ENCODE results near the gene GGA2.
"Not testable (repeated sequence)": the region's sequence is repeated elsewhere in the genome, so short reads cannot be mapped to it uniquely, and the experiment has no call there.

The GGA2 gene

DNA sequence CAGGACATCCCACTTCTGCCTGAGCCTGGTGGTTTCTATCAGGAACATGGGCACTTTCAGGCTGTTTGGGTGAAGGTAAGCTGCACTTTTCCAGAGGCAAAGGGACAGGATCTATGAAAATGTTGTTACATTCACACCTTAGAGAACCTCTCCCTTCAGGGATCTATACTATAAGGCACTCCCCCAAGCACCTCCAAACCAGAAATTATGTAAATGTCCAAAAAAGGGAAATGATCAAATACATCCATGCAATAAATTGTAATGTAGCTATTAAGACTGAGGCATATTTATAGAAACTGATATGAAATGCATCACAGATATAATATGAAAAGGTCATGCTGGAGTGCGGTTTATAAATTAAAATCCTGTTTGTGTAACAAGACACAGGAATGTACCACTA lies 34.0 kb downstream of the GGA2 start:
- DNase-seq (ENCODE audit: low spot score), result no peak

DNA sequence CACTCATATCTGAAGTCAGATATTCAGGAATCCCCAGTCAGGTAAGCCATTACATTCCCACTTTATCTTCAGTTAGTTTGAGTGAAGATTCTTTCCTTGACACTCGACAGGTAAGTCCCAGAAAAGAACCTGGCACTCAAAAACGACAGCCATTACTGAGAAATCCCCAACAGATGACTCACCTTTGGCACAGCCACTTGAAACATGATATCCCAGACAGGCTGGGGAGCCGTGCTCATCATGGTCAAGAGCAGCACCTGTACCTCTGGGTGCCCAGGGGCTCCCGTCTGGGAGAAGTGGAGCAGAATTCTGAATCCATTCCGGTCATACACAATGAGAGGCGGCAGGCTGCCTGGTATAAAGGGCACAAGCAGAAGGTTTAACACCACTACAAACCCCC lies 40.5 kb downstream of the GGA2 start:
- DNase-seq (ENCODE audit: low spot score), result no peak

DNA sequence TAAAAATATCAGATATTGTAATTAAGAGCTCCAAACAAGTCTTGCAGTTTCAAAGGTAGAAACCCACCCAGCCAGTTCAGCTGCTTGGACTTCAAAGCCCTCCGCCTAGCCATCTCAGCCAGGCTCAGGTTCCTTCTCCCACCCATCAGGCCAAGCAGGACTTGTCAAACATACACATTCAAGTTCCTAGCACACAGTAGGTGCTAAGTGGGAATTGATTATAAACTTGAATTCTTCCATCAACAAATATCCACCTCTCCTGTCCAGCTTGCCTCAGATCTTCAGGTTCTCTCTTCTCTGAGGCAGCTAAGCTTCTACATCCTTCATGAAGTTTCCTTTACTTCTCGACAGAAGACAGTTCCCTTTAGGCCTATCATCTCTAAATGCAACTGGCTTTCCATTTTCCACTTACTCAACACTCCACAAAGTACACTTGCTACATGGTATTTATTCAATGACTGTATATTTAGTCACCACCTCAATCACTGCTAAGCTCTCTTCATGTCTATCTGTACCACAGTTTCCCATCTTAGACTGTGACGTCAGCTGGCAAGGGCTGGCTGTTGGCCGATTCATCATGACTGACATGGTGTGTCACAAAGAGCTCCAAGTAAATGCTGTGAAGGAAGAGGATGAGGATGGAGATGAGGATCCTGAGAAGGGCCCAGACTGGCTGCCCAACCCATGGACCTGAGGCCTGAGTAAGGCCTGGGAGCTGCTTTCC lies 44.0 kb downstream of the GGA2 start:
- DNase-seq (ENCODE audit: low spot score), result no peak

DNA sequence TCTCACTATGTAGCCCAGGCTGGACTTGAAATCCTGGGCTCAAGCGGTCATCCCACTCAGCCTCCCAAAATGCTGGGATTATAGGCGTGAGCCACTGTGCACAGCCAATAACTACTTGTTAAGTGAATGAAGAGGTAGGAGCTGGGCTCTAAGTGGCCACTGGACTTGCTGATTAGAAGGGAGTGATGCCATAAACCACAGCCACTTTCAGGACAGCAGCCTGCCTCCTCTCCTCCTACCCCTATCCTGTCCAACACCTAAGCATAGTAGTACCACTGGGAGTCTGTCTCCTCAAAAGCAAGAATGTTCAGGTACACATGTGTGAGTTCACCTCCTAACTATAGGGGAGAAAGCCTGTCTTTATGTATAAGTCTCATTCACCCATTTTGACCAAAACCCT lies 45.1 kb downstream of the GGA2 start:
- DNase-seq (ENCODE audit: low spot score), result no peak

DNA sequence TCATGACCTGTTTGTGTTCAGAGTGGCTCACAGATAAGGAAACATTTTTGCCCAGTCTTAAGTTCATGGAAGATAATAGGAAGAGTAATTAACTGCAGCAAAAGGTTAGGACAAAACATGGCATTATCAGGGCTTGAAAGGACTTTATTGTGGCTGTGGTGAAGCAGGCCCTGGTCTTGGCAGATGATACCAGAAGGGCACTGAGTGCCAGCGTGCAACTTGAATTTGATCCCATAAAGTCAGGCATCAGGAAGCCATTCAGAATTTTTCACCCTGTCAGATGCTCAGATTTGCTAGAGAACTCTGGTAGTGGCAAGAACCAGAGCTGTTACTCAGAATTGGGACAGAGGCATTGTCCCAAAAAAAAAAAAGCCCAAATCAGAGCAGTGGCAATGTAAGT lies 46.1 kb downstream of the GGA2 start:
- DNase-seq (ENCODE audit: low spot score), result no peak

DNA sequence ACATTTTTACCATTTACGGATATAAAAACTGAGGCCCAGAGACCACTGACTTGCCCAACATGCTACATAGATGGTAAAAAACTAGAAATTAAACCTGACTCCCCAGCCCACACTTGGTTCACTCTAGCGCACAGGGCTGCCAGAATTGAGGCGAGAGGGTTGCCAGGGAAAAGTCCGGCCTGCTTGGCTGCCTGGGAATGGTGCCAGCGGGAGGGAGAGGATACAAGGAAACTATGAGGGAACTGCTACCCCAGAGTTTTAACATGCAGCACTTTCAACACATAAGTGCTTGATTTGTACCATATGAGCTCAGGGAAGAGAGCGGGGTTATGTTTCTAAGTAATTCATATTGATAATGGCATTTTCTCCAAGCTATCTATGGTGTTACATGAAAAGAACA lies 47.3 kb downstream of the GGA2 start:
- DNase-seq (ENCODE audit: low spot score), result not testable (repeated sequence)

DNA sequence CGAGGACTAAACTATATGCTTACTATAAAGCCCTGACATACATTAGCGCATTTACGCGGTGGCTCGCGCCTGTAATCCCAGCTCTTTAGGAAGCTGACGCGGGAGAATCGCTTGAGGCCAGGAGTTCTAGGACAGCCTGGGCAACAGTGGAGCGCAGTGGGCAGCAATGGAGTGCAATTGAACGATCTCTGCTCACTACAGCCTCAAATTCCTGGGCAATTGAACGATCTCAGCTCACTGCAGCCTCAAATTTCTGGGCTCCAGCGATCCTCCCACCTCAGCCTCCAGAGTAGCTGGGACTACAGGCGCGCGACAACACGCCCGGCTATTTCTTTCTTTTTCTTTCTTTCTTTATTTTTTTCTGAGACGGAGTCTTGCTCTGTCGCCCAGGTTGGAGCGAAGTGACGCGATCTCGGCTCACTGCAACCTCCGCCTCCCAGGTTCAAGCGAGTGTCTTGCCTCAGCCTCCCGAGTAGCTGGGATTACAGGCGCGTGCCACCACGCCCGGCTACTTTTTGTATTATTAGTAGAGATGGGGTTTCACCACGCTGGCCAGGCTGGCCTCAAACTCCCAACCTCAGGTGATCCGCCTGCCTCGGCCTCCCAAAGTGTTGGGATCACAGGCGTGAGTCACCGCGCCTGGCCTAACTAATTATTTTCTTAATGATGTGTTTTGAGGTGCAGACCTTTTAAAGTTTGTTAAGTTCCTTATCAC lies 56.8 kb downstream of the GGA2 start:
- DNase-seq (ENCODE audit: low spot score), result no peak

DNA sequence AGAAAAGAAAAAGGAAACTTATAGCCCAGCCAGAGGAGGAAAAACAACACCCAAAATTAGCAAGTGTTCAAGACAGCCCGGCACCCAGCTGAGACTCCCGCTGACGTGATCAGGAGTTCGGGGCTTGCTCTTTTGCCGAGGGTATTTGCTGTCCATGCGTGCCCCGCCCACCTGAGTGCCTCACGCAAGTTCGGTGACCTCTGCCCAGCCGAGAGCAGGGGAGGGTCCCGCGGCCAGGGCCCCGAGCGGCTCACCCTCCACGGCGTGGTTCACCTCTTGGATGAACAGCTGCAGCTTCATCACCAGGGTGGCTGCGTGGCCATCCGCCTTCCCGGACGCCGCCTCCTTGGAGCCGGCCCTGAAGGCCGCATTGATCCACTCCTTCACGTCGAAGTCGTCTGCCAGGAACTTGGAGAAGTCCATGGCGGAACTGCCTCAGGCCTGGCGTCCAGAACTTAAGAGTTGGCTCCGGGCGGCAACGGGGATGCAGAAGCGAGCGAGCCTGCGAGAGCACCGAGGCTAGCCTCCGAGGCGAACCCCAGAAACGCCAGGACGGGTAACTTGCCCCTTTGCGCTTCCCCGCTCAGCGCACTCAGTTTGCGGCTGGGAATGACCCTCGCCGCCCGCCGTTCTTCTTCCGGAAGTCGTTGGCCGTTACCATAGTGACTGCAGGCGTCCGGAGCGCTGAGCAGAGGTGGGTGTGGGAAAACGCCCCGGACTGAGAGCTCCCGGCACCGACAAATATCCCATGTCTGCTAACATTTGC lies 57.5 kb downstream of the GGA2 start, which contains the start of gene COG7:
TSS of gene COG7 (minus strand) at position 618 of the 766 bp plus-strand sequence. CDS start at position 423, 195 bp downstream.
- DNase-seq (ENCODE audit: low spot score), result peak; percentile 83

DNA sequence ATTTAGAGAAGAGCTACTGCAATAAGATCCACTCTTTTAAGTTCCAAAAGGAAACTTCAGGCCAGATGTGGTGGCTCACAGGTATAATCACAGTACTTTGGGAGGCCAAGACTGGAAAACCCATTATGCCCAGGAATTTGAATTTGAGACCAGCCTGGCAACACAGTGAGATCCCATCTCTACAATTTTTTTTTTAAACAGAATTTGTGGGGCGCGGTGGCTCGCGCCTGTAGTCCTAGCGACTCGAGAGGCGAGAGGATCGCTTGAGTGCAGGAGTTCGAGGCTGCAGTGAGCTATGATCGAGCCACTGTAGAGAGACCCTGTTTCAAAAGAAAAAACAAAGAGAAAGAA lies 58.1 kb downstream of the GGA2 start:
- no peak for DNase-seq (ENCODE audit: low spot score)

DNA sequence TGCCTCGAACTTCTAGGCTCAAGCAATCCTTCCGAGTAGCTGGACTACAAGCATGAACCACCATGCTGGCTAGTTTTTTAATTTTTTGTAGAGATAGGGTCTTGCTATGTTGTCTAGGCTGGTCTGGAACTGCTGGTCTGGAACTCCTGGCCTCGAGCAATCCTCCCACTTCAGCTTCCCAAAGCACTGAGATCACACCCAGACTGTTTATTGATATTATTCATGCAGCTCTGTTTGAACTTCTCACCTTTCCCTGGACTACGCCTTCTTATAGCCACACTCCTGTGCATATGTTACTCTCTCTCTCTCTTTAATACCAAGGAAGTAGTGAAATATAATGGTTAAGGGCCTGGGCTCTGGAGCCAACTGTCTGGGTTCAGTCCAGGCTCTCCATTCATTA lies 61.9 kb downstream of the GGA2 start:
- DNase-seq (ENCODE audit: low spot score), result no peak

DNA sequence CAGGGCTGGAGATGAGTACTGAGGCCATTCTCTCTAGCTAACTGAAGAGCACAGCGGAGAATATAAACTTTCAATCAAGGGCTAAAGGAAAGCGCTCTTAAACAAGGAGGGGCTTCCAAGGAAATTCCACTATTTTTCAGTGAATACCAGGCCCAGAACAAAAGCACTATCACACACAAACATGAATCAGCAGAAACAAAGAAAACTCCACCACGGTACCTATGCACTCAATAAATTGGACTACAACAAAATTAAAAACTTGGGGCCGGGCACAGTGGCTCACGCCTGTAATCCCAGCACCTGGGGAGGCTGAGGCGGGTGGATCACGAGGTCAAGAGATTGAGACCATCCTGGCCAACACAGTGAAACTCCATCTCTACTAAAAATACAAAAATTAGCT lies 72.8 kb downstream of the GGA2 start:
- not testable (repeated sequence) for DNase-seq (ENCODE audit: low spot score)

DNA sequence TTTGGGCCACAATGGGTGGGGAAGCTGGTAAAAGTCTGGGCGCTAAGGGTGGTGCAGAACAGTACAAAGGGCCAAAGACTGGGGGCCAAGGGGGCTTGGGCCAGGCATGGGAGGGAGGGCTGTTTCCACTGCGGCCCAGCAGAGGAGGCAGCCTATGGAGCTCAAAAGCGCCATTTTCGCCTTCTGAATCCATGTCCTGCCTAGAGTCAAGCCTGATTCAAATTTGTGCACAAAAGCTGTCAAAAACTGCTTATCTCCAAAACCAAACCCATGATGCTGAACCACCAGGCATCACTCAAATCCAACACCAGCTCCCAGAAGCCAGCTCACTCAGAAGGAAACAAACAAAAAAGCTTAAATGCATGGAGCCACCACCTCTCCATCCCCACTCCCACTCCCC lies 73.3 kb downstream of the GGA2 start:
- DNase-seq (ENCODE audit: low spot score), result no peak

DNA sequence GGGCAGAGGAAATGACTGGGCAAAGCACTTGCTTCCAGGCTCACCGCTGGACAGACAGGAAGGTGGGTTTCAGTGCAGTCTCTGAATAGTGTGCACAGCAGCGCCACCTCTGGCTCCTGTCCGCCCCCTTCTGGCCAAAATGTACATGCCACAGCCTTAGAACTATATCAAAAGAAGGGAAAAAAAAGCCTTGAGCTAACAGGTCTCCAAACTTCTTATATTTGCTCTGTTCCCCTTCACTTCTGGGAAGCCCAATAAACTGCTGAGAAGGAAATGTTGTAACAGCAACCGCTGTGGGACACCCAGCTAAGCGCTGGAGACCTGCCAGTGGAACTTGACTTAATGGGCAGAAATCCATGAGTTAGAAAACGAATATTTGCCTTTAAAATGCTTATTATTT lies 74.8 kb downstream of the GGA2 start:
- DNase-seq (ENCODE audit: low spot score), result peak; percentile 68

DNA sequence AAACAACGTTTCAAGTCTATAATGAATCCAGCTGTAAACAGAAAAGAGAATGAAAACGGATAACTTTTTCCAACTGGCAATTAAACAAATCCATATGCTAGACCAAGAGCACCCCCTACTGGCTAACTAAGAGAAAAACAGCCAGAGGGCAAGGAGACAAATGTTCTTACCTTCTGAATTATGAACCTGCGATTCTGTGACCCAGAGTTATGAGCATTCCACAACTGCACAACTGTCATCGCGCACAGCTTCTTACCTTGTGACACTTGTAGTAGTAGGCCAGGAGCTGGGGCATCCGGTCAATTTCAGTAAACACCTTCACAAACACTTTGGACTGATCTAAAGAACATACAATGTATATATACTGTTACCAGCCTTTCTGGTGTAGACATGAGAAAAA lies 75.9 kb downstream of the GGA2 start:
- DNase-seq (ENCODE audit: low spot score), result peak; percentile 84

DNA sequence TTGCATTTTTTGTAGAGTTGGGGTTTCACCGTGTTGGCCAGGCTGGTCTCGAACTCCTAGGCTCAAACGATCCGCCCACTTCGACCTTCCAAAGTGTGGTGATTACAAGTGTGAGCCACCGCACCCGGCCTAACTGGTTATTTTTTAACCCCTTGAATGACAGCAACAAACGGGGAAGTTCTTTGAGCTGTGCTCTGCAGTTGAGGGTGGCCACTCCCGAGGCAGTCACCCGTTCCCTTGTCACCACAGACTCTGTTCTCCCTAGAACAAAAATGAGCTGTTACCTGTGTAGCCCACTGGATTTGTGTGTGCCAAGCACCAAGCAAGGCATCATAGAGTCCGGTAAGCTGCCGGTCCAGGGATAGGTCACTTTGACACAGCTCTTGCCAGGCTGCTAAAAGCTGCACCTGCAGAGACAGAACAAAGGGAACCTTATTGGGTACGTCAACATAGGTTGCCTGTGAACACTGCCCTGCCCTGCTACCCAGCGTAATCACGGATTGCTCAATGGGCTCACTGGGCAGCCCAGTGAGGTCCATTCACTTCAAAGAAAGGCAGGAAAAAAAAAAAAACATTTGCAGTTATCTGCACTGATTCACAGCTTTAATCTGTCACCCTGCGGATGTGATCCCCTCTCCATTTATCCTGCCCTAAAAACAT lies 76.9 kb downstream of the GGA2 start:
- DNase-seq (ENCODE audit: low spot score), result no peak

DNA sequence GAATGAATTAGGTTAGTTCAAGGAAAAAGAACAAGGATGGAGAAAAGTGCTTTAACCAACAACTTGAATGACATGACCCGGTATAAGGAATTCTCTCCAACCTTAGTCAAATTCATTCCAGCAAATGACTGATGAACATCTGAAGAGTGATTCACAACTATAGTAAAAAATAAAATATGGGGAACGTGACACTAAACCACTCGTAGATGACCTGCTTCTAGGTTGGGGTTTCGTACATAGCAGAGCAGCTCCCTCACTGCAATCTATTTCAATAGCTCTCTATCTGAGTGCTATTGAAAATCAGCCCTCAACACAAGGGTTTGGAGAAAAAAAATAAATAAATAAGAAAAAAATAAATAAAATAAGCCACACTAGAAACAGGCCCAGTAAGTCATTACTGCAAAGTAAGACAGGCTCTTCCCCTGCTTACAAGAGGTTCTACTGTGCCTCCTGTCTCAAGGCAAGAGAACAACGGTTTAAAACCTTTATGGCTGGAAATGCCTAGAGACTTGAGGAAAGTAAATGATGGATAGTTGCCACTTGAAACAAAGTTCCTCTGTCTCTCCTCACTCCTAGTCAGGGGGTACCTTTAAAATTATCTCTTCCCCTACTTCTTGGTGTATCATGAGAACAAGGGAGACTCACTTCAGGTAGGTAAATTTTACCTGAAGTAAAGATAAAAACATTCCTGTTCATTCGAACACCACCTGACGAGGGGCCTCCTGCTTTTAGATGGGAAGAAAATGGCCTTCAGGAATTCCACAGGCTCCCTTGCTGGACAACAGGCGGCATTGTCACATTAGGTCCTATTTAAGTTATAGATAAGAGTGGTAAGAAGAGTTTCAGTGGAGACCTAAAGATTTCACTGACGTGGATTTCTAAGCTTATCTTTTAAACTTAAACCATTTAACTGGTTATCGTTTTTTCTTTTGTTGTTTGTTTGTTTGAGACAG lies 77.8 kb downstream of the GGA2 start:
- DNase-seq (ENCODE audit: low spot score), result no peak

DNA sequence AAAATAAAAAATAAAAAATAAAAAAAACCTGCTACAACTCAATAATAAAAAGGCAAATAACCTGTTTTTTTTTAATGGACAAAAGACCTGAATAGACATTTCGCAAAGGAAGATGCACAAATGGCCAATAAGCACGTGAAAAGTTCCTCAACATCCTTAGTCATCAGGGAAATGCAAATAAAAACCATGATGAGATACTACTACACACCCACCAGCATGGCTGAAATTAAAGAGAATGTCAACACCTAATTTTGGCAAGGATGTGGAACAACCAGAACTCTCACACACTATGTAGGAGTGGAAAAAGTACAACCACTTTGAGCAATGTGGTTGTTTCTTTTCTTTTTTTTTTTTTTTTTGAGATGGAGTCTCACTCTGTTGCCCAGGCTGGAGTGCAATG lies 81.9 kb downstream of the GGA2 start:
- DNase-seq (ENCODE audit: low spot score), result no peak

DNA sequence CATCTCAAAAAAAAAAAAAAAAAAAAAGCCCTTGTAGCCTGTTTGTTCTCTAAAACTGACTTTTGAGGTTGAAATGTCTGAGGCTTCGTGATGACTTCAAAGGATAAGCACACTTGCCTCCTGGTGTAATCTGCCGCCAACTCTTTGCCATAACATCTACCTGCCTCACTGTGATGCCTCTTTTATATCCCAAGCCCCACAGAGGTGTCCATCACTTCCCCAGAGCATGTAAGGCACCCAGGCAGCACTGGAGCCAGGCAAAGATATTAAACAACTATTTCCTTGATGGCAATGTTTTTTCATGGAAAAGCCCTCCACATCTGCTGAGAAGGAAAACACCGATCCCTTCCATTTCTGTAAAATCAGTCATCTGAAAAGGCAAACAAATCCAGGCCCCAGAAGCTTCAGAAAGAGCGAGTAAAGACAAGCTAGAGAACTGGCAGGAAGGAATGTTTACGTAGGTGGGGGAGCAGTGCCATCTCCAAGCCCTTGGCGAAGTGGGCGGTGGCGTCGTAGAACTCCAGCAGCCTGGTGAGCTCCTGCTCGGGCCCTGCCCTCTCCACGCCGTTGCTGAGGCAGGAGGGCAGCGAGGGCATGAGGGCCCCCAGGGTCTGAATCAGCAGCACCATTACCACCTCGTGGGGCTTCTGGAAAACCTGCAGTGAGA lies 85.9 kb downstream of the GGA2 start:
- no peak for DNase-seq (ENCODE audit: low spot score)

DNA sequence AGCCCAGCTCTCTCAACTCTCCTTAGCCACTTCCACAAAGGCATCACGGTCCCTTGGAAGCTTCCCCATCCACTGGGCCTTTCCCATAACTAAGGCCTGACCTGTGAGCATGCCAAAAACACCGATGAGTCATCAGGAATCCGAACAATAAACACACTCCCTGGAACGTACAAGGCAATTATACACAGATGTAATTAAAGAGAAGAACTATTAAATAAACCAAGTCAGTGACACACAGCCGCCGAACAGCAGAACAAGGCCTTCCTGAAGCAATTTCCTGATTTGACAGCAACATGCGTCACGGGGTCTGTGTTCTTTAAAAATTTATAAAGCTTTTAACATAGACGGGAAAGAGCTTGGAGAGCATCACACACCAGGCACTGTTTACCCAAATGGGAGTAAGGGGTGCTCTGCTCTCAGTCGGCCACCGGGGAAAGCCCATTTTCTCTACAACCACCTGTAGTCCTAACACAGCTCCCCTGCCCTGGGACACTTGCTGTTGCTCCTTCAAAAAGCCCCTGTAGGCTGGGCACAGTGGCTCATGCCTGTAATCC lies 86.7 kb downstream of the GGA2 start:
- no peak for DNase-seq (ENCODE audit: low spot score)

DNA sequence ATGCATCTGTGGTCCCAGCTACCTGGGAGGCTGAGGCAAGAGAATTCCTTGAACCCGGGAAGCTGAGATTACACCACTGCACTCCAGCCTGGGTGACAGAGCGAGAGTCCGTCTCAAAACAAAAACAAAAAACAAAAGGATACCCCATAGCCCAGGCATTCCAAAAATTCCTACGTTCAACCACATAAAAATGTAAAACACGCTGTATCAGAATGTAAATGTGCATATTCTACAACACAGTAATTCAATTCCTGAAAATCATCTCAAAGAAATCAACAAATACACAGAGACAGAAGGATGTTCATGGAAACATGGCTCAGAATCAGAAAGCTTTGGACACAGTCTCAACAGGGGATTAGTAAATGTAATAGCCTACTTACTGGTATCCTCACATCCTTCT lies 90.3 kb downstream of the GGA2 start:
- DNase-seq (ENCODE audit: low spot score), result no peak

DNA sequence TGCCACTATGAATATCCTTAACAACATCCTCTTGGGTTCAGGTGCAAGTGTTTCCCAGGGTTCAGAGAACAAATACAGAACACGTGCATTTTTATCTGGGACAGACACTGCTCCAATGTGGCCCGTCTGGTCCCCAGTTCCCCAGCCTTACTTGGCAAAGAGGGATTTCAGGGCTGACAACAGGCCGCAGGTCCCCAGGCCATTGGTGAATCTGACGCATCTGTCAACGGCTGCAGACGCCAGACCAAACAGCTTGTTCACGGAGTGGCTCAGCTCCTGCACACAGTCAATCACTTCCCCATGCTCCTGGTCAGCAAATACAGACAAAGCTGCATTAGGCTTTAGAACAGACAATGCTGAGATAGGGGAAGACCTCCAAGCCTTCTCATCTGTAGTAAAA lies 93.5 kb downstream of the GGA2 start:
- DNase-seq (ENCODE audit: low spot score), result no peak

All from hematopoietic multipotent progenitor cell treated with erythropoietin and hydrocortisone succinate and interleukin-3 and kit ligand, for 17 days (in vitro differentiated cells).